ENCODE data around the gene ANGPTL8. TPM values are rescaled to one million over a fixed set of nuclear protein-coding genes. Genes with fewer than 3 reads are reported as not detected.

The ANGPTL8 gene
- total RNA-seq, 1 donor from 2014 or later: 0.25 TPM

DNA sequence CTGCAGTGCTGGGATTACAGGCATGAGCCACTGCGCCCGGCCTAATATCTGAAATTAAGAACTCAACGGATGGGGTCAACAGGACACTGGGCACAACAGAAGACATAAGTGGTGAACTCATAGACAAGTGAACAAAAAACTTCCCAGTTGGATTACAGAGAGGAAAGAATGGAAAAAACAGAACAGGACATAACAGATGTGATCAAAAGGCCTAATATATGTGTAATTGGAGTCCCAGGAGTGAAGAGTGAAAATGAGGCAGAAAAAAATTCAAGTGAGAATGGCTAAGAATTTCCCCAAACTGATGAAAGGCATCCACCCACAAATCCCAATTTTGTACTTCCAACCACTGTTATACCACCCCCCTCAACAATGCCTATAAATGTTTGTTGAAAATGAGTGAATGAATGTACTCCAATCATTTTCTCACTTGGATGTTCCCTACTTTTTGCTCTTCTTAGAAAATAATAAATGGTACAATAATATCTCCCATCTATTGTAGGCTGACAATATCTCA, 18.3 kb upstream of the ANGPTL8 start:
- TF ChIP-seq, protein P1, sequence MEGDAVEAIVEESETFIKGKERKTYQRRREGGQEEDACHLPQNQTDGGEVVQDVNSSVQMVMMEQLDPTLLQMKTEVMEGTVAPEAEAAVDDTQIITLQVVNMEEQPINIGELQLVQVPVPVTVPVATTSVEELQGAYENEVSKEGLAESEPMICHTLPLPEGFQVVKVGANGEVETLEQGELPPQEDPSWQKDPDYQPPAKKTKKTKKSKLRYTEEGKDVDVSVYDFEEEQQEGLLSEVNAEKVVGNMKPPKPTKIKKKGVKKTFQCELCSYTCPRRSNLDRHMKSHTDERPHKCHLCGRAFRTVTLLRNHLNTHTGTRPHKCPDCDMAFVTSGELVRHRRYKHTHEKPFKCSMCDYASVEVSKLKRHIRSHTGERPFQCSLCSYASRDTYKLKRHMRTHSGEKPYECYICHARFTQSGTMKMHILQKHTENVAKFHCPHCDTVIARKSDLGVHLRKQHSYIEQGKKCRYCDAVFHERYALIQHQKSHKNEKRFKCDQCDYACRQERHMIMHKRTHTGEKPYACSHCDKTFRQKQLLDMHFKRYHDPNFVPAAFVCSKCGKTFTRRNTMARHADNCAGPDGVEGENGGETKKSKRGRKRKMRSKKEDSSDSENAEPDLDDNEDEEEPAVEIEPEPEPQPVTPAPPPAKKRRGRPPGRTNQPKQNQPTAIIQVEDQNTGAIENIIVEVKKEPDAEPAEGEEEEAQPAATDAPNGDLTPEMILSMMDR (IDR thresholded peaks at IDR 0.05; ENCODE audit: unreplicated experiment): no peak
- Mint-ChIP-seq H3K4me1 (no peaks in the 10 kb centered on the region), H3K36me3 (peaks cover 44% of the 10 kb centered on the region), H3K4me3 (no peak overlapping the region), H3K9me3 (peaks cover 24% of the 10 kb centered on the region), H3K27me3 (ENCODE audit: low read depth) (no peaks in the 10 kb centered on the region), H3K27ac (no peak overlapping the region)
- DNase-seq (ENCODE audit: low spot score in 2 of 2, unreplicated experiment in 2 of 2): no peak

DNA sequence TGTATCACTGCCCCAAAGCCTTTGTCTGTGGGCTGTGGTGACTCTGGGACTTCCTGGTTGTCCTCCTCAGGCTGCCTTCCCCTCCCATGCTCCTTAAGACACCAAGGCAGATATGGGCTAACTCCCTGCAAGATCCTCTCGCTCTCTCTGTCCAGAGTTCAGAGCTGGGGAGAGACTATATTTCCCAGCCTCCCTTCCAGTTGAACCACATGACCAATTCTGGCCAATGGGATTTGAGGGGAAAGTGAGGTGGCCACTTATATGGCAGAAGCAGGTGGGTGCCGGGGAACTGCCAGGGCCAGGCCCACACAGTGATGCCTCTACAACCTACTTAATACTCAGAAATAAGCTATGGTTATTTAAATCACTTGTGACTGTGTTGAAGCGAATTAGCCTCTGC, 16.2 kb upstream of the ANGPTL8 start:
- Mint-ChIP-seq H3K4me1 (no peaks in the 10 kb centered on the region), H3K4me3 (no peak overlapping the region), H3K9me3 (peaks cover 24% of the 10 kb centered on the region), H3K27me3 (ENCODE audit: low read depth) (no peaks in the 10 kb centered on the region), H3K36me3 (peaks cover 41% of the 10 kb centered on the region), H3K27ac (no peak overlapping the region)
- no peak for DNase-seq (ENCODE audit: low spot score in 2 of 2, unreplicated experiment in 2 of 2)
- TF ChIP-seq, protein P1 (IDR thresholded peaks at IDR 0.05; ENCODE audit: unreplicated experiment): no peak

DNA sequence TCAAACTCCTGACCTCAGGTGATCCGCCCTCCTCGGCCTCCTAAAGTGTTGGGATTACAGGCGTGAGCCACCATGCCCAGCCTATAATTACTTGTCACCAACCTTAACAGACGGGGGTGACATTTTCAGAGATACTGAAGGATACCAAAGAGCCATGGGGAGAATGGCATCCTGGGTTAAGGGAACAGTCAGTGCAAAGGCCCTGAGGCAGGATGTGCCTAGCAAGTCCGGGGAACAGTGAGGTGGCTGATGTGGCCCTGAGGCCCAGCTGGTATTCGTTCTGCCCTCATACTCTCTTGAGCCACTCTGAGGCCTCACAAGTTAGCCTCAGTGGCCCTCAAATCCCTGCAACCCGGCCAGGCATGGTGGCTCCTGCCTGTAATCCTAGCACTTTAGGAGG, 15.0 kb upstream of the ANGPTL8 start:
- peaks cover 41% of the 10 kb centered on the region for H3K36me3 Mint-ChIP-seq

DNA sequence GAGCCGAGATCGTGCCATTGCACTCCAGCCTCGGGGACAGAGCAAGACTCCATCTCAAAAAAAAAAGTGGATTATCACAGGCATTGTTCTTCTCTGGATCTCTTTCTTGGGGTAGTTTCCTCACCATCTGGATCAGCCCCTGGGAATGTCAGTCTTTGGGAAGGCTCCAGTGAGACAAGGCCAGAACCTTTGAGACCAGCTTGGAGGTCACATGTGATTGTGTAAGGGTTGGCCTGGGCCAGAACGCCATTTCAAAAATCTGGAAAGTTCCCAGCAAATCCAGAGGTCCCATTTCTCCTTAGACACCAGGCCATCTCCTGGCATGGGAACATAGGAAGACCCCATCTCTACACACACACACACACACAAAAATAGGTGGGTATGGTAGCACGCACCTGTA, 14.2 kb upstream of the ANGPTL8 start:
- peaks cover 37% of the 10 kb centered on the region for H3K36me3 Mint-ChIP-seq
- H3K9me3 Mint-ChIP-seq: peaks cover 22% of the 10 kb centered on the region
- DNase-seq (ENCODE audit: low spot score in 2 of 2, unreplicated experiment in 2 of 2): no peak
- no peak overlapping the region for H3K27ac Mint-ChIP-seq
- TF ChIP-seq, protein P1 (IDR thresholded peaks at IDR 0.05; ENCODE audit: unreplicated experiment): no peak
- no peaks in the 10 kb centered on the region for H3K27me3 Mint-ChIP-seq (ENCODE audit: low read depth)
- H3K4me1 Mint-ChIP-seq: no peaks in the 10 kb centered on the region
- no peak overlapping the region for H3K4me3 Mint-ChIP-seq

More for the DNA sequence above, 15.0 kb upstream of the ANGPTL8 start:
- Mint-ChIP-seq H3K9me3 (peaks cover 24% of the 10 kb centered on the region), H3K27me3 (ENCODE audit: low read depth) (no peaks in the 10 kb centered on the region), H3K27ac (no peak overlapping the region), H3K4me1 (no peaks in the 10 kb centered on the region), H3K4me3 (no peak overlapping the region)
- no peak for DNase-seq (ENCODE audit: low spot score in 2 of 2, unreplicated experiment in 2 of 2)
- TF ChIP-seq, protein P1 (IDR thresholded peaks at IDR 0.05; ENCODE audit: unreplicated experiment): no peak

DNA sequence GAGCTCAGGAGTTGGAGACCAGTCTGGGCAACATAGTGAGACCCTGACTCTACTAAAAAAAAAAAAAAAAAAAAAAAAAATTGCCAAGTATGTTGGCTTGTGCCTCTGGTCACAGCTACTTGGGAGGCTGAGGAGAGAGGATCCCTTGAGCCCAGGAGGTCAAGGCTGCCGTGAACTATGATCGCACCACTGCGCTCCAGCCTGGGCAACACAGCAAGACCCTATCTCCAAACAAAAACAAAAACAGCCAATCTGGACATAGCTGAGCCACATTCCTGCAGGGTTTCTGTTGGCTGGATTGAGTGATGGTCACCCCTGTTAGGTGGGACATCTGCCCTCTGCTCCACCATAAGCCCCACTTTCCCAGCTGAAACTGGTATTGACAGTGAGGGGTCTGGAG, 13.6 kb upstream of the ANGPTL8 start:
- Mint-ChIP-seq H3K27ac (no peak overlapping the region), H3K9me3 (peaks cover 18% of the 10 kb centered on the region), H3K27me3 (ENCODE audit: low read depth) (no peaks in the 10 kb centered on the region), H3K4me1 (no peaks in the 10 kb centered on the region), H3K36me3 (peaks cover 32% of the 10 kb centered on the region), H3K4me3 (no peak overlapping the region)
- DNase-seq (ENCODE audit: low spot score in 2 of 2, unreplicated experiment in 2 of 2): no peak
- TF ChIP-seq, protein P1 (IDR thresholded peaks at IDR 0.05; ENCODE audit: unreplicated experiment): no peak

DNA sequence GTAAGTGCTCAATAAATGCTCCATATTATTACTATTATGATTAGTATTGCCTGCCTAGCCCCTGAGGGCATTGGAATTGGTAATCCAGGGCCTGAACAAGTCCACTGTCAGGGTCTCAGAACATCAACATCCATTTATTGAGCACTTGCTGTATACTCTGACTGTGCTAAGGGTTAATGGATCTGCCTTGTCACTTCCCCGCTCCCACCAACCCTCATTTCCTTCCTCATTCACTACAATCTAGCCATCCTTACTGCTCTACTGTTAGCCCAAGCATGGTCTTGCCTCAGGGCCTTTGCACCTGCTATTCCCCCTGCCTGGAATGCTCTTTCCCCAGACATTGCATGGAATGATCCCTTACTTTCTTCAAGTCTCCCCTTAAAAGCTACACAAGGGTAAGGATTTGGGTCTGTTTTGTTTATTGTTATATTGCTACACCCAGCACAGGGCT, 12.7 kb upstream of the ANGPTL8 start:
- no peak overlapping the region for H3K4me3 Mint-ChIP-seq
- H3K4me1 Mint-ChIP-seq: no peaks in the 10 kb centered on the region
- no peak overlapping the region for H3K27ac Mint-ChIP-seq
- H3K27me3 Mint-ChIP-seq (ENCODE audit: low read depth): no peaks in the 10 kb centered on the region
- DNase-seq (ENCODE audit: low spot score in 2 of 2, unreplicated experiment in 2 of 2): no peak
- peaks cover 23% of the 10 kb centered on the region for H3K36me3 Mint-ChIP-seq
- TF ChIP-seq, protein P1 (IDR thresholded peaks at IDR 0.05; ENCODE audit: unreplicated experiment): no peak
- peaks cover 8% of the 10 kb centered on the region for H3K9me3 Mint-ChIP-seq

Measured in mesothelial cell of epicardium (in vitro differentiated cells).